ENCODE results near the gene LAMA5.

LAMA5 gene

DNA sequence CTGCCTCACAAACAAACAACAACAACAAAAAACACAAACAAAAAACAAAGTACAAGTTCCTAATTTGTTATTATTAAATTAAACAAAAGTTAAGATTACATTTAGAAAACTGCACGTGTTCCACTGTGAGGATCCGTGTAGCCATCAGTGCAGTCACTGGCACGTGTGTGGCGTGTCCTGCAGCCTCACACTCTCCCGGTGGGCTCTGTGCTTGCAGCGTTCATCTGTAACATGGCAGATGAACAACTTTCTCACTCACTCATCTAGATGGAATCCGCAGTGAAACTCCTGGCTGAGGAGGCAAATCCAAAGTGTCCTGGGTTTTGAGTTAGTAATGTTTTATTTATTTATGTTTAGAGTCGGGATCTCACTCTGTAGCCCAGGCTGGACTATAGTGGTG lies 77.2 kb downstream of the LAMA5 start:
- no peak for DNase-seq (ENCODE audit: low read depth, low spot score)

- no peak for DNase-seq (ENCODE audit: low read depth, low spot score)
Measured at GRCh38 chr20:62289131-62289530, 78.0 kb downstream of the LAMA5 start.

DNA sequence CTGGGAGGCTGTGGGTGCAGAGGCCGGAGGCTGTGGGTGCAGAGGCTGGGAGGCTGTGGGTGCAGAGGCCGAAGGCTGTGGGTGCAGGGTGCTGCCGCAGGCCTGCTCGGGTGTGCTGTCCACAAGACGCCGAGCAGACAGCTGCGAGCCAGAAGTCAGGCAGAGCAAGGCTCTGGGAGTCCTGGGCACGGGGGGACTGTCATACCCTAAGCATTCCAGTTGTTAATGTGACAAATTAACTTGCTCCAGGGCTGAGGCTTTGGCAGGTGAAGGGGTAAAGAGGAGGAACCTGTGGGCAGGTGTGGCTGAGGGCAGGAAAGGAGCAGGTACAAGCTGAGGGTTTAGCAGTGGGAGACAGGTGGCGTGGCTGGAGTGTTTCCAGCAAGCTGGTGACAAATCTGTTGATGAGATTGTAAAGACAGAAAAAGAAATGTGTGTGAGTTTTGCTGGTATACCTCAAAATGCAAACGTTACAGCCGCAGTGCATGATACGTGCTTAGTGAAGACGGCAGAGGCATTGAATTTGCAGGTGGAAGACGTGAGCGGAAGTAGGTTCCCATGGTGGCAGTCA lies 78.5 kb downstream of the LAMA5 start:
- DNase-seq (ENCODE audit: low read depth, low spot score), result no peak

DNA sequence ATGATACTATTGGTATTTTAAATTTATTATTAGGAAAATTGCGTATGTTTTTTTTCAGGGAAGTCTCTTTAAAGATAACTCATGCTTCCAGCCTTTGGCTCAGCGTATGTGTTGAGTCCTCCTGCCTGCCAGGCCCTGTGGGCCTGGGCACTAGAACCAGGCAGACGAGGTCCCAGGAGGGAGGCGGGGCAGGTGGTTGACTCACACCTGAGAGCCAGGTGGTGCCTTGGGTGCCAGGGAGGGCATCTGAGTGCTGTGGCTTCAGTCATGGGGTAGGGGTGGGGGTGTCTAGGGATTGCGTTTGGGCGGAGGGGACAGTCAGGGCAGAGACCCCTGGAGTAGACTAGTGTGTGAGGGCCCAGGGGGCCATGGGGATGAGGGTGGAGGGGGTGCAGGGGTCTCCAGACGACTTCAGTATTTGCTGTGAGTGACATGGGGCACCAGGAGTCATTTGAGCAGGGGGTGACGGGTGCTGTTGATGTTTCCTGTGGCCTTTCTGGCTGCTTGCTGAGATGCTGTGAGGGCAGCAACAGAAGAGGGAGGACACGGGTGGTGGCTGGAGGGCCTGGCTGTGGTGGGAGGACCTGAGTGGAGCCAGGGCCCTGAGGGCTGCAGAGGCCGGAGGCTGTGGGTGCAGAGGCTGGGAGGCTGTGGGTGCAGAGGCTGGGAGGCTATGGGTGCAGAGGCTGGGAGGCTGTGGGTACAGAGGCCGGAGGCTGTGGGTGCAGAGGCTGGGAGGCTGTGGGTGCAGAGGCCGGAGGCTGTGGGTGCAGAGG lies 79.2 kb downstream of the LAMA5 start:
- no peak for DNase-seq (ENCODE audit: low read depth, low spot score)

DNA sequence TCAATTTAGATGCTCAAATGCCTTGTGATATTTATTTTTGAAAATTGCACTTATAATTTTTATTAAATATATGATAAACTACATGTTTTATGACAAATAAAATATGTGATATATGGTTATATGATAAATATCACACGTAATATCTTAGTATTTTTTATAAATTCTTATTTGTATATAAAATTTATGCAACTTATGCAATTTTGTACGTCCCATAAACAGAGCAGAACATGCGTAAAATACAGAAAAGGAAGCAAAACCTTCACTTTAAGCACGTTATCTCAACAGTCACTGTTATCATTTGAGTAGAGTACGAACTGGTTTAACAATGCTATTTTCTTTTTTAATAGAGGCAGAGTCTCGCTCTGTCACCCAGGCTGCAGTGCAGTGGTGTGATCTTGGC lies 80.0 kb downstream of the LAMA5 start:
- DNase-seq (ENCODE audit: low read depth, low spot score), result no peak

- DNase-seq (ENCODE audit: low read depth, low spot score), result no peak
Measured at GRCh38 chr20:62286493-62287064, 80.5 kb downstream of the LAMA5 start.

DNA sequence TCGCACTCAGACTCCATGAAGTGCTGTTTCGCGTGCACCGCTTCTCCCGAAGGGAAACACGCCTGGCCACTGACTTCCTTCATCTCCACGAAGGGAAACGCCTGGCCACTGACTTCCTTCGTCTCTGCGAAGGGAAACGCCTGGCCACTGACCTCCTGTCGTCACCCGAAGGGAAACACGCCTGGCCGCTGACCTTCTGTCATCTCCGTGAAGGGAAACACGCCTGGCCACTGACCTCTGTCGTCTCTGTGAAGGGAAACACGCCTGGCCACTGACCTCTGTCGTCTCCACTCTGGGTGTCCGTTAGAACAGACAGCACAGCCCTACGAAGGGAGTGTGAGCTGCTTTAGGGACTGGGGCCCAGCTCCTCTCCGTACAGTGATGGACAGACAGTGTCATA lies 81.4 kb downstream of the LAMA5 start:
- no peak for DNase-seq (ENCODE audit: low read depth, low spot score)

GRCh38 chr20:62285151-62285550 lies 82.0 kb downstream of the LAMA5 start:
- no peak for DNase-seq (ENCODE audit: low read depth, low spot score)

- DNase-seq (ENCODE audit: low read depth, low spot score), result no peak
Measured at GRCh38 chr20:62284448-62284847, 82.7 kb downstream of the LAMA5 start.

DNA sequence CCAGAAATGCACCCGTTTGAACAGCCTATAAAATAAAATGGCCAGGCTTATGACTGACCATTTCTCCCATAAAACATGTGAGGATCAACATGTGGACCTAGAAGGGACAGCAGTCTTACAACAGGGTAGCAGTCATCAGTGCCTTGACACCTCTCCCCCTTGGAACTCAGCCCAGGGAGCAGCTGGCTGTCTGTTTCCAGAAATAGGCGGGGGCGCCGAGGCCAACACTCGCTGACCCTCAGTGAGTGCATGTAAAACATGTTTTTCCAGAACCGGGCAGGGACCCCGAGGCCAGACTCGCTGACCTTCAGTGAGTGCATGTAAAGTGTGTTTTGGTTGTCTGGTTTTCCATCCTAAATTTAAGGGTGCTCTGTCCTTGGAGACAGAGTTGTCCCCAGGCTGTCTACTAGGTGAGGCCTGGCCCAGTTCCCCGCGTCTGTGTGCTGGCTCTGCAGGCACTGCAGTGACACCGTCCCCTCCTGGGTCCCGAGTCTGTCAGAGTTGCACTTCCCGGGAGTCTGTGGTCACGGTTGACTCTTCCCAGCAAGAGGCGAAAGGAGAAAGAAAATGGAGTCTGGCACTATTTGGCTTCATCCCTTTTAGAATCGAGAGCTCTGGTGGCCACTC lies 84.1 kb downstream of the LAMA5 start:
- peak; percentile 53 for DNase-seq (ENCODE audit: low read depth, low spot score)

DNA sequence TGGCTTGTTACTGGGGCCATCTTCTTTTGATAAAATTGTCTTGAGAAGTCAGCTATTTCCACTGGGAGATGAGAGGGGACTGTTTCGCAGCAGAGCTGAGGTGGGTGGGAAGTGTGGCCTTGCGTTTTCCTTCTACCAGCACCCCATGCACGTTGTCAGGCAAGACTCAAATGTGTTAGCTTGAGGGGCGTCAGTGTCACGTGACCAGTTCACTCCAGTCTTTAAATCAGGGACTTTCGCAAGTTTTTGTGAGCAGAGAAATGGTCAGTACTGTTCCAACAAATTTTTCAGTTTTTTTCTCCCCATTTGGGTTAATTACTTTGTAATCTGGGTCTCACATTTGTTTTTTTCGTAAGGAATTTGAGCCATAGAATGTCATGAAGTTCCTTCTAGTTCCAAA lies 85.0 kb downstream of the LAMA5 start:
- DNase-seq (ENCODE audit: low read depth, low spot score), result no peak

DNA sequence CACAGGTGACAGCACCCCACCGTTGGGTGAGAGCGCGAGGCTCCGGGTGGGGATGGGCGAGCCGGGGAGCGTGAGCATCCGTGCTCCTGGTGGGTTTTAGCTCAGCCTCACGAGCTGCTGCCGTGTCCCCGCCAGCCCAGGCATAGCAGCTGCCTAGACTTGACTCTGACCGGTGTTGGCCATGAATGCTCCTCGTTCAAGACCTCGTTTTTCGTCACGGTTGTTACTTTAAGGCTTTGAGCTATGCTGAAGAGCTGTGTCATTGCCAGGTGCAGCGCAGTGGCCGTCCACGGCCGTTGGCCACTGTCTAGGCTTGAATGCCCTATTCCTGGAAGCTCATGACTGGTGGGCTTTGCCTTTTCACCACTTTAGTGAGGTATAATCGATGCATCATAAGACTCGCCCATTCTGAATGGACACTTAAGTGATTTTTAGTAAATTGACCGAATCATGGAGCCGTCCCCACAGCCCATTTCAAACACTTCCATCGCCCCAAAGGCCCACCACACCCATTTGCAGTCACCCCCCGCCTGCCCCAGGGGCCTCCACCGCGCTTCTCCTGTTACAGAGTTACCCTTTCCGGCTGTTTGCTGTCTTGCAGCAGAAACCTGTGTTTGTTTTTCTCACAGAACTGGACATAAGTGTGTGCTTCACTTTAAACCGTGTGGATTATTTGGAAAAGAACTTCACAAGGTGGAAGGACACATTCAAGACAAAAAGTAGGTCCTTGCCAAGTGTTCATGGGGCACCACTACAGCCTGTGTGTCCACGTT lies 85.8 kb downstream of the LAMA5 start:
- no peak for DNase-seq (ENCODE audit: low read depth, low spot score)

- DNase-seq (ENCODE audit: low read depth, low spot score), result no peak
Measured at GRCh38 chr20:62280303-62280702, 86.8 kb downstream of the LAMA5 start.

GRCh38 chr20:62277253-62277652 lies 89.9 kb downstream of the LAMA5 start:
- DNase-seq (ENCODE audit: low read depth, low spot score), result no peak

GRCh38 chr20:62276439-62276838 lies 90.7 kb downstream of the LAMA5 start:
- DNase-seq (ENCODE audit: low read depth, low spot score), result no peak

- DNase-seq (ENCODE audit: low read depth, low spot score), result no peak
Measured at GRCh38 chr20:62275219-62275618, 91.9 kb downstream of the LAMA5 start.

DNA sequence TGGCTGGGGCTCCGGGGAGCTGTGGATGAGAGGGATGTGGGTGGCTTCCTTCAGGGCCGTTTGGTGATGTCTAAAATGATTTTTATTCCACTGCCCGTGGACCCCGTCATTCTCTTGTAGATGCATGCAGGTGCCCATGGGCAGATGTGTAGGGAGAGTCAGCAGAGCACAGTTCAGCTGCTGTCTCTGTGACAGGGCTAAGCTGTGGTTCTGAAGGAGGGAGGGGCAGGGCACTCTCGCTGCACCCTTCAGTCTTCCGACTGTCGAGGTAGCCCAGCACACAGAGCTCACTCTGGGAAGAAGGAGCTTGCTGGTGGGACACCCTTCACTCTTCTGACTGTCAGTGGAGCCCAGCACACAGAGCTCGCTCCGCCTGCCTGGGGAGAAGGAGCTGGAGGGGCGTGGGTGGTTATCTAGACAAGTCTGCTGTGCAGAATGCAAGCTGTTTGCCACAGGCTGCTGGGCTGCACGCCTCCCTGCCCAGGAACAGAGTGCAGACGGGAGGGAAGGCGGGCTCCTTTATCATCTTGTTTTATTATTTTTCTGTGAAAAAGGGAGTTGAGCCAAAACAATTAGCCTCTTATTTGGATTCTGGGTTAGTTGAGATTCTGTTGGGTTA lies 92.7 kb downstream of the LAMA5 start:
- DNase-seq (ENCODE audit: low read depth, low spot score), result no peak

- no peak for DNase-seq (ENCODE audit: low read depth, low spot score)
Measured at GRCh38 chr20:62273416-62273815, 93.7 kb downstream of the LAMA5 start.

- DNase-seq (ENCODE audit: low read depth, low spot score), result no peak
Measured at GRCh38 chr20:62272200-62272599, 94.9 kb downstream of the LAMA5 start.

DNA sequence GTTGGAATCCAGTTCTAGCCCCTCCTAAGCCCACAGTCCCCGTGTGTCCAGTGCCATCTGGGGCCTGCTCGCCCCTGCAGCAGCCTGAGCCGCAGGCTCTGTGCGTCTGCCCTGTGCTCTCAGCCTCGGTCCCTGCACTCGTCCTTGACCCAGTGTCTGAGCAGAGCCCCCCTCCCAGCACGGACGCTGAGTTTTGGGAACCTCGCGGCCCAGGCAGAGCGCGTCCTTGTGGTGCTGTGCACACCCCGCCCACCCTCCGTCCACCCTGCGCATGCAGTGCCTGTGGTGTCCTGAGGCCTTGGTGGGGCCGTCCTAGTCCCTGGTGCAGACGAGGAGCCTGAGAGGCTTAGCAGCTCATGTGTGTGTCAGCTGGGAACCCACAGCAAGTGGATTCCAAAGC lies 97.2 kb downstream of the LAMA5 start:
- no peak for DNase-seq (ENCODE audit: low read depth, low spot score)

- DNase-seq (ENCODE audit: low read depth, low spot score), result no peak
Measured at GRCh38 chr20:62269378-62269777, 97.7 kb downstream of the LAMA5 start.
